Vagina (tissue), 2 donors: ENCODE results near the gene PIGX. TPM values are rescaled to one million over a fixed set of nuclear protein-coding genes. Genes with fewer than 3 reads are reported as not detected.

ENCODE experiments used
- DNase-seq, 2 donors: peaks; one replicate each; pipeline ENCODE4 v3.0.0-alpha.2; 2017; ENCODE audit errors: extremely low spot score in 2 of 2
- H3K27ac ChIP-seq: fragments of 200-600 bp; sonication (generic); one replicate; pipeline ENCODE4 v1.5.1; 2019
- H3K27me3 ChIP-seq: fragments of 200-600 bp; sonication (generic); one replicate; pipeline ENCODE4 v1.5.1; 2019
- H3K36me3 ChIP-seq, 2 donors: fragments of 200-600 bp; sonication (generic); one replicate each; pipeline ENCODE4 v1.5.1; 2017 to 2019
- H3K4me1 ChIP-seq: fragments of 200-600 bp; sonication (generic); one replicate; pipeline ENCODE4 v1.5.1; 2019
- H3K4me3 ChIP-seq, 2 donors: fragments of 200-600 bp; sonication (generic); 1 replicate in 1 of 2; 2 replicates in 1 of 2; pipeline ENCODE4 v1.5.1; 2016 to 2019
- H3K9me3 ChIP-seq: fragments of 200-600 bp; sonication (generic); one replicate; pipeline ENCODE4 v1.5.1; 2019
- CTCF ChIP-seq, 3 experiments: fragments of 450-650 bp in 2 of 3; fragments of 200-600 bp in 1 of 3; sonication (generic) in 1 of 3; IDR thresholded peaks; one replicate each; pipeline ENCODE4 v1.5.1; 2017 to 2019; ENCODE audit warnings: antibody characterized with exemption in 3 of 3, mild to moderate bottlenecking in 2 of 3, moderate library complexity in 2 of 3
- POLR2A ChIP-seq, 2 donors: fragments of 450-650 bp; IDR thresholded peaks; one replicate each; pipeline ENCODE4 v1.6.1; 2017; ENCODE audit warnings: antibody characterized with exemption in 2 of 2, mild to moderate bottlenecking in 2 of 2, moderate library complexity in 2 of 2
- POLR2AphosphoS5 ChIP-seq, 2 donors: sonication (generic); formaldehyde crosslinking; IDR thresholded peaks; one replicate each; pipeline ENCODE4 v1.9.0; 2017; ENCODE audit warnings: antibody characterized with exemption in 2 of 2, mild to moderate bottlenecking in 2 of 2, low read depth in 1 of 2; ENCODE audit not compliant: insufficient read depth in 1 of 2
- intact Hi-C: fragments of 100-400 bp; cut with DNase I; formaldehyde crosslinking; loops from one replicate; pipeline ENCODE4 v1.15.1; 2023
- total RNA-seq: library from RNA; depleted of rRNA; stranded (reverse); fragments of >200 nt; gene quantifications from one replicate; pipeline ENCODE4 v1.2.3, GENCODE V29; 2016

The PIGX gene
- total RNA-seq, 1 donor from 2014 or later = 31.9 TPM

DNA sequence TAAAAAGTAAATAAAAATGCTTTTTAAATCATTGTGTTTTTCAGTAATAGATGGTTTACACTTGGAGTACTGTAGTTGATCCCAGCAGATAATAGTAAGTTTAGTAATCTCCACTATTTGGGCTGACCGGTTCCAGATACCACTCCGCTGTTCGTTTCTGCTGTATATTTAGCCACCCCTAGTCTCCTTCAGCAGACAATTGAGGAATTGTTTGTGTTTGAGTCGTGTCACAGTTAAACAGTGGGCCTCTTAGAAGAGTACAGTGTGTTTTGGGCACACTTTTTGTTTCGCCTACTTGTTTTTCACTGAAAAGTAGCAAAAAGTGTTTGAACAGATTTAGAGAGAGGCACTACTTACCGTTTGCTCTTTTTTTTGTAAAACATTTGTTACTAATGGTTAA, 60.7 kb downstream of the PIGX start:
- Histone ChIP-seq H3K27ac (no peak overlapping the region), H3K4me1 (peaks cover 40% of the 10 kb centered on the region), H3K4me3 (no peak overlapping the region), H3K27me3 (no peaks in the 10 kb centered on the region), H3K36me3 (no peaks in the 10 kb centered on the region), H3K9me3 (no peaks in the 10 kb centered on the region)
- DNase-seq = no peak
- intact Hi-C loops = no loop called here
- TF ChIP-seq POLR2A (IDR thresholded peaks at IDR 0.05) = no peak
- TF ChIP-seq POLR2AphosphoS5 (IDR thresholded peaks at IDR 0.05; ENCODE audit: insufficient read depth in 1 of 2, low read depth in 1 of 2) = no peak
- TF ChIP-seq CTCF (IDR thresholded peaks at IDR 0.05) = no peak

- Histone ChIP-seq H3K27ac (no peak overlapping the region), H3K27me3 (no peaks in the 10 kb centered on the region), H3K4me3 (no peak overlapping the region), H3K4me1 (peaks cover 50% of the 10 kb centered on the region), H3K9me3 (no peaks in the 10 kb centered on the region), H3K36me3 (no peaks in the 10 kb centered on the region)
- TF ChIP-seq POLR2A (IDR thresholded peaks at IDR 0.05) (no peak), CTCF (IDR thresholded peaks at IDR 0.05) (no peak), POLR2AphosphoS5 (IDR thresholded peaks at IDR 0.05; ENCODE audit: insufficient read depth in 1 of 2, low read depth in 1 of 2) (no peak)
- no peak for DNase-seq
- intact Hi-C loops = no loop called here
These were observed 62.1 kb downstream of the PIGX start for GRCh38 chr3:196774191-196774820.

- H3K4me1 ChIP-seq = peaks cover 56% of the 10 kb centered on the region
- H3K4me3 ChIP-seq = no peak overlapping the region
- H3K36me3 ChIP-seq = no peaks in the 10 kb centered on the region
- no peaks in the 10 kb centered on the region for H3K27me3 ChIP-seq
- intact Hi-C loops = no loop called here
- no peak for TF ChIP-seq POLR2AphosphoS5 (IDR thresholded peaks at IDR 0.05; ENCODE audit: insufficient read depth in 1 of 2, low read depth in 1 of 2)
- no peak for TF ChIP-seq CTCF (IDR thresholded peaks at IDR 0.05)
- TF ChIP-seq POLR2A (IDR thresholded peaks at IDR 0.05) = no peak
- no peak for DNase-seq
- H3K9me3 ChIP-seq = no peaks in the 10 kb centered on the region
- H3K27ac ChIP-seq = no peak overlapping the region
These were observed 62.8 kb downstream of the PIGX start for GRCh38 chr3:196774848-196775422.

- no peaks in the 10 kb centered on the region for H3K27me3 ChIP-seq
- no peaks in the 10 kb centered on the region for H3K9me3 ChIP-seq
- H3K36me3 ChIP-seq = peaks cover 0 to 5% of the 10 kb centered on the region in 2 donors
- no peak overlapping the region for H3K4me3 ChIP-seq
- H3K4me1 ChIP-seq = peaks cover 56% of the 10 kb centered on the region
- H3K27ac ChIP-seq = no peak overlapping the region
- TF ChIP-seq POLR2AphosphoS5 (IDR thresholded peaks at IDR 0.05; ENCODE audit: insufficient read depth in 1 of 2, low read depth in 1 of 2) (no peak), CTCF (IDR thresholded peaks at IDR 0.05) (no peak), POLR2A (IDR thresholded peaks at IDR 0.05) (no peak)
- intact Hi-C loops = no loop called here
- DNase-seq = no peak
These were observed 63.8 kb downstream of the PIGX start for GRCh38 chr3:196775938-196776337.

- no peak overlapping the region for H3K27ac ChIP-seq
- peaks cover 46% of the 10 kb centered on the region for H3K4me1 ChIP-seq
- no peaks in the 10 kb centered on the region for H3K9me3 ChIP-seq
- no peak overlapping the region for H3K4me3 ChIP-seq
- H3K36me3 ChIP-seq = peaks cover 0 to 5% of the 10 kb centered on the region in 2 donors
- TF ChIP-seq POLR2AphosphoS5 (IDR thresholded peaks at IDR 0.05; ENCODE audit: insufficient read depth in 1 of 2, low read depth in 1 of 2) (no peak), POLR2A (IDR thresholded peaks at IDR 0.05) (no peak), CTCF (IDR thresholded peaks at IDR 0.05) (no peak)
- H3K27me3 ChIP-seq = no peaks in the 10 kb centered on the region
- intact Hi-C loops = no loop called here
- DNase-seq = no peak
These were observed 65.7 kb downstream of the PIGX start for GRCh38 chr3:196777836-196778235.
